GM21737 (cell line): ENCODE measurements around the gene PCDHGC5.

Experiments
- ATAC-seq: cut with Tn5 transposase; IDR thresholded peaks from one replicate; pipeline ENCODE4 v1.9.1; 2021; ENCODE audit warnings: mild to moderate bottlenecking, moderate library complexity; ENCODE audit not compliant: unreplicated experiment

Gene PCDHGC5

DNA sequence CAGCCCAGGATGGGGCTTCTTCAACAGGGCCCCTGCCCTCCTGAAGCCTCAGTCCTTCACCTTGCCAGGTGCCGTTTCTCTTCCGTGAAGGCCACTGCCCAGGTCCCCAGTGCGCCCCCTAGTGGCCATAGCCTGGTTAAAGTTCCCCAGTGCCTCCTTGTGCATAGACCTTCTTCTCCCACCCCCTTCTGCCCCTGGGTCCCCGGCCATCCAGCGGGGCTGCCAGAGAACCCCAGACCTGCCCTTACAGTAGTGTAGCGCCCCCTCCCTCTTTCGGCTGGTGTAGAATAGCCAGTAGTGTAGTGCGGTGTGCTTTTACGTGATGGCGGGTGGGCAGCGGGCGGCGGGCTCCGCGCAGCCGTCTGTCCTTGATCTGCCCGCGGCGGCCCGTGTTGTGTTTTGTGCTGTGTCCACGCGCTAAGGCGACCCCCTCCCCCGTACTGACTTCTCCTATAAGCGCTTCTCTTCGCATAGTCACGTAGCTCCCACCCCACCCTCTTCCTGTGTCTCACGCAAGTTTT lies 23.6 kb downstream of the PCDHGC5 start:
- no peak for ATAC-seq

DNA sequence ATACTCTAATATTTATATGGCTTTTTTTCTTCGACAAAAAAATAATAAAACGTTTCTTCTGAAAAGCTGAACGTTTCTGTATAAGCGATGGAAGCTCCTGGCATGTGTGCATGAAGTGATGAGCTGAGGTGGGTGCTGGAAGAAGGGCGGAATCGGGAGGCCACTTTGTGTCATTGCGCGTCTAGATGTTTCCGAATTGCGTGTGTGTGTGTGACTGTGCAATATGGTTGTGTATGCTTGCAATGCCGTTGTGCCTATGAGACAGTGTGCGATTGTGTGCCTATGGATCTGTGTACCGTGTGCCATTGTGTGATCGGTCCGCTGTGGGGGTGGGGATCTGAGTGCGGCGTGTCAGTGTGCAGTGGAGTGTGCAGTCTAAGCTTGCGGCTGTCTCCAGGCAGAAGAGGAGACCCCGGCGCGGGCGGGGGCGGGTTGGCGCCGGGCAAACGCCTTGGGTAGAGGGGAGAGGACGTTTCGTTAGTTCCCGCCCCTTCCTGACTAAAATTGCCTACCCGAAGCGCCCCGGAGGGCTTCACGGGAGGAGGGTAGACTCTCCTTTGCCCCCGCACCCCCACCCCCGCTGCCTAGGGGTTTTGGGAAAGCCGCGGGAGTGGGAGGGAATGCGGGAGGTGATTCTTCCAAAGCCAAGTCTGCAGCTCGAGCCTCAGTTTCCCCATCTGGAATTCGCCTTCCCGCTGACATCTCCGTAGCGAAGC lies 24.2 kb downstream of the PCDHGC5 start:
- ATAC-seq = no peak

DNA sequence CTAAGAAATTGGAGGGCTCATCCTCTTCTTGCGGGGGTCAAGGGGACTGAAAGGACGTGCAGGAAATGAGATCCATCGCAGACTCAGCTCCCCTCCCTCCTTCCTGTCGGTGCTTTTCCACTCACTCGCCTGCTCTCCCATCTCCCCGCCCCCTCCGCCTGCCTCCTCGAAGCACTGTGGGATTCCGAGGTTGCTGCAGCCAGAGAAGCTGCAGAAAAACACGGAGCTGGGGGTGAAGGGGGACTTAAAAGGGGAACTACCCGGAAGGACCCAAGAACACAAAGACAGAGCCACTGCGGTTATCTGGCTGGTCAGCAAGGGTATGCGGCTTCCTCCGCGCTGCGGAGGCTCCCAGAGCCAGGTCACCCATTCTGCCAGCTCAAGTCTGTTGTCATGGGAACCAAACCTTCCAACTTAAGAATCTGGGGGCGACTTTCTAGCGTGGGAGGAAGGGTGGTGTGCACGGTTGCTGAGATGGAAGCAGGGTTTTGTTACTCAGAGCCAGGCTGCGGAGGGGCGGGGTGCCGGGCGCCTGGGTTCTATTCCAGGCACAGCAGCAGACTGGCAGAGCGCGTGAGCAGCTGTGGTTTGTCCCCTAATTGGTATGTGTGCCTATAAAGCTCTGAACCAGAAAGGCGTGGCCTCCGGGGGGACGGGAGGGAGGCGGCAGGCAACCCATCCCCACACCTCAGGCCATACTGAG lies 24.9 kb downstream of the PCDHGC5 start:
- peak; percentile 32 for ATAC-seq

DNA sequence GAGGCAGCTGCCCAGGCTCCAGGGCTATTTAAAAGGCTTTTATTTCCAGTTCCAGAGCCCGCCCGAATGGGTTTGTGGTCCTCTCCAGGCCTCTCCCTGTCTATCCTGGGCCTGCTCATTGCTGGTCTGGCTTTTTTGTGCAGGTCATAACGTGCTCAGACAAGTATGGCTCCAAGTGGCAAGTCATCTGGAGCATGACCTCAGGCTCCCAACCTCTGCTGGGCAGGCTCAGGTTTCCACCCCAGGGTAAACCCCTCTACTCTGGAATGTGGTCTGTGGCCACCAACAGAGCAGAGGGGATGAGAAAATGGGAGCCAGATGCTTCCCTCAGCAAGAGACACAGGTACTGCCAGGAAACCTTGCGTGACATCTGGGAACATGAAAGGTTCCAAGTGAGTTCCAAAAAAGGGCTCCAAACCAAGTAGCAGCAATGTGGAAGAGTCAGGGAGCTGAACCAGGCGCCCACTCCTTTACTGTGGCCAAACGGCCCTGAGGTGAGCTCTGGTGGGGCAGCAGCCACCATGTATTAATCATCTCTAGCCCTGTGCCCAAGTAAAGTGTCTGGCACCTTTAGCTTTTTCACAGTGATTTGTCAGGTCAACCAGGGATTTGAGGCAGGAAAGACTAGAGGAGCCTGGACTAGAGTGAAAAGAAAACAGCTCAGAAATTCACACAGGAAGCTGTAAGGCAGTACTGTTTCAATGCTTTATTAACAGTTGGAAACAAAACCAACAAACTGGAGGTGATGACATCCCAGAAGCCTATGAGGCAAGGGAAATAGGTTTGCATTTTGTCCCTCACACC lies 25.7 kb downstream of the PCDHGC5 start:
- peak; percentile 5 for ATAC-seq

DNA sequence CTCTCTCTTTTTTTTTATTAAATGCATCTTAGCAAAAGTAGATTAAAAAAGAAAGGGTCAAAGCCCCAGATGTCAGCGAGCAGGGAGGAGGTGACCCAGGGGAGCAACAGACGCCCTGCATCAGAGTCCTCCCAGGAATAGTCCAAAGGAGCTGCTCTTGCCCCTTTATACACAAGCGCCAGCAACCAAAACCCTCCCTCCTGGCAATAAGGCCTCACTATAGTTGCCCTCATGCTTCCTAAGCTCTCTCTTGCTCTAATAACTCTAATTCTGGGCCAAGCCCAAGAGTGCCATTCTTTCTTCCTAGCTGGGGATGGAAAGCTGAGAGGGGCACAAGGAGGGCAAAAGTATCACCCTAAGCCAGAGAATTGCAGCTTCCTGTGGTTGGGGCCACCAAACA lies 26.3 kb downstream of the PCDHGC5 start:
- ATAC-seq = no peak

DNA sequence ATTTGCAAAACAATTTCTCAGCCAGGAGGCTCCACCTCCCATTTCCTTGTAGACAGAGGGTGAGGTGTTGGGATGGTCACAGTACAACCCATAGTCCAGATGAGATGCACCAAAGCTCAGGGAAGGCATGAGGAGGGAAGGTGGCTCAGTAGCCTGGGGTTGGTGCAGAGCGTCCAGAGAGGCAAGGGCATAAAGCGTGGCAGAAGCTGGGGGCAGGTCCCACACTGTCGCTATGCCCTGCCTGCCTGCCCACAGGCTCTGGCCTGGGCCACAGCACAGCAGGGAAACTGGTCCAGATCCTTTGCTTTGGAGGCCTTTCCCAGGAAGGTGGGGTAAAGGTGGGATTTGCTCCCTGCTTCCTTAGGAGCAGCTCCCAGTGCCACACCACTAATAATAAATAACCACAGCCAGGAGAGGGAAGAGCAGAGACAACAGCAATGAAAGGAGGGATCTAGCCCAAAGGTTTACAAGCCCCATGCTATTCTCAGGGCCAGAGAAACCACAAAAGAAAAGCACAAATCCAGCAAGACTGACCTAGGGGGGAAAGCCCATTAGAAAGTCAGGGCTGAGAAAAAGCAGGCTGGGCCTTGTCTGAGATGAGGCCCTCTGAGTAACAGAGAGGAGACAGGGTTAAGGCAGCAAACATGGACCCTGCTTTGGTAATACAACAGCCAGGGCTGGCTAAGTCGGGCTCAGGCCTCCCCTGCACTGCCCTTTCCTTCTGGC lies 27.2 kb downstream of the PCDHGC5 start:
- ATAC-seq = no peak

DNA sequence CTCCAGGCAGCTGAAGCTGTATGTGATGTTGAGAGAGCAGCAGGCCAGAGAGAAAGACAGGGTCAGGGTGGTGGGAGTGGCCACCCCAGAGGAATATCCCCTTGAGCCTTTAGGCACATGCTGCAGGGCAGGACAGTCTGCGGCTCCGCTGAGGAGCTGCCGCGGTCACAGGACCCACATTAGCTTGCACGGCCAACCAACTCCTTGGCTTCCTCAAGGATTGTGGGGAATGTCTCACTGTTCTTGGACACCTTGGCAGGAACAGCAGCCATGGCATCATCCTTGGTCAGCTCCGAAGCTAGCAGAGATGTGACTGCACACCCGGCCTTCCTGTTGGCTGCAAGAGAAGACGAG lies 27.8 kb downstream of the PCDHGC5 start:
- no peak for ATAC-seq

DNA sequence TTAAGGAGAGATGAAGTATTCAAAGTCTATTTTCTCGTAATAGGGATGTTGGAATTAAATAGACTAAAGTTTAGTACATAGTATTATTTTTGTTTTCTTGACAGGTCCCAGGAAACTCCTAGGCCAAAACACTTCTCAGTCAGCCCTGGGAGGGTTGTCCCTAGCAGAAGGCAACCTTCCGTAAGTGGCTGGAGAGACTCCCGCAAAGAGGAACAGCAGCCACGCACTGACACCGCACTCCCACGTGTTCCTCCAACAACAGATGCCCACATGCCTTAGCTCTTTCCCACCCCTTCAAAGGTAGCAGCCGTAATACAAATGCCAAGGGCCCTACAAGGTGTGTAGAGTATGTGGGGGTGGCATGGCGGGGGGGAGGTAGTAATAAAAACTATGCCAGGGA lies 28.4 kb downstream of the PCDHGC5 start:
- ATAC-seq = no peak

DNA sequence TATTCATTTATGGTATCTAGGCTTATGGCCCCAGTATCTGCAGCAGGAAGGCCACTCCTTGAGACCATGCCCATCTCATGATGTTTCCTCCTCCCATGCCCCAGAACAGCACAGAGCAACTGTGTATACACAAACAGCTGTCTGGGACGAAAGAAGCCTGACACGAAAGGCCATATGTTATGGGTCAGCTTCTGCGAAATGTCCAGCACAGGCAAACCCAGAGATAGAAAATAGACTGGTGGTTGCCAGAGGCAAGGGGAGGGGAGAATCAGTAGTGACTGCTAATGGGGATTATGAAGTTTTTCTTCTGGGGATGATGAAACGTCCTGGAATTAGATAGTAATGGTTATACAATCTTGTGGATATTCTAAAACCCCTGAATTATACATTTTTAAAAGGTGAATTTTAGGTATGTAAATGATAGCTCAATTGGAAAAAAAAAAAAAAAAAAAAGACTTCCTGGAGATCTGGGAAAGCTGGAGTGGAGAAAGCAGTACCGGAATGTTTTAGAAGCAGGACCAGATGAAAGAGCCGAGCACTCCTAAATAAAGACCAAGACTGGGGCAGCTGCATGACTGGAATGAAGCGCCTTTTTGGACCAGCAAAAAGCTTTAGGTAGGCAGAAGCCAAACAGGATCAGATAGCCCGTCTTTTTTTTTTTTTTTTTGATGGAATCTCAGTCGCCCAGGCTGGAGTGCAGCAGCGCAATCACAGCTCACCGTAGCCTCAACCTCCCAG lies 29.2 kb downstream of the PCDHGC5 start:
- ATAC-seq = no peak

DNA sequence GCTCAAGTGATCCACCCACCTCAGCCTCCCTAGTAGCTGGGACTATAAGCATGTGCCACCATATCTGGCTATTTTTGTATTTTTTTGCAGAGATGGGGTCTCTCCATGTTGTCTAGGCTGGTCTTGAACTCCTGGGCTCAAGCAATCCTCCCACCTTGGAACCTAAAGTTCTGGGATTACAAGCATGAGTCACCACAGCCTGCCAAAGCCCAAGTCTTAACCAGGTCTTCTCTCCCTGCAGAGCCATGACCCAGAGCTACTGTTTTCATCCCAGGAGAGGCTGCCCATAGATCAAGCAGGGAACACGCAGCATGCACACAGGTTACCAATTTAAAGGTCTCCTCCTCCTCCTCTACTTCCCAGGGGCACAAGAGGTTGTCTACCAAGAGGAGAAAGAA lies 29.7 kb downstream of the PCDHGC5 start:
- no peak for ATAC-seq

DNA sequence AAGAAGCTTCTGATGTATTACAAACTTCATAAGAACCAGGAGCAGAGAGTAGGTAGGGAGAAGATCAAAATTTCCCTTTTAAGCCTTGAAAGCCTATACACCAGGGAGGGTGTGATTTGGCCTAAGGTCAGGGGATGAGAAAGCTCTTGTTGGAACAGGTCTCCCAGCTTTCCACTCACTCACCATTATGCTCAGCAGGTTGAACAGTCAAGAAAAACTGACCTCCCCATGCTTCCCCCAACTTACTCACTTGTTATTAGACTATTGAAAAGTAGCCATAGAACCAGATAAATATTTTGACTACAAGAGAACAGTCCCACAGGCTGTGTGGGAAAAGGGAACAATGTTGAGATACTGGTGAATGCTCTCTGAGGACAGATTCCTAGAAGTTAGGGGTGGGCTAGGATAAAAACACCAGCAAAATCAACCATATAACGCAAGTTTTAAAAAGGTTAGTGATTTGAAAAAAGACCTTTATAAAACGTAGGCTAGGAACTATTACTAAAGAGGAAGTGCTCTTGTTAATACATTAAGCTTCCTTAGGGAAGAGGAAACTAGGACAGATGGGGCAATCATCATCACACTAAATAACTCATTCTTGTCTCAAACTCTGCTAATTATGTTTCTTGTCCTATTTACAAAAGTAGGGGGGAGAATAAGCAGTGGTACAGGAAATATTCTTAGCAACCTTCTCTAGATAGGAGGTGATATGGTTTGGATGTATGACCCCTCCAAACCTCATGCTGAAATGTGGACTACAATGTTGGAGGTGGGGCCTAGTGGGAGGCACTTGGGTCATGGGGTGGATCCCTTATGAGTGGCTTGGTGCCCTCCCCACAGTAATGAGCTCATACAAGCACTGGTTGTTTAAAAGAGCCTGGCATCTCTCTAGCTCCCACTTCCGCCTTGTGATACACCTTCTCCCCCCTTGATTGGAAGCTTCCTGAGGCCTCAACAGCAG lies 31.0 kb downstream of the PCDHGC5 start:
- ATAC-seq = no peak

DNA sequence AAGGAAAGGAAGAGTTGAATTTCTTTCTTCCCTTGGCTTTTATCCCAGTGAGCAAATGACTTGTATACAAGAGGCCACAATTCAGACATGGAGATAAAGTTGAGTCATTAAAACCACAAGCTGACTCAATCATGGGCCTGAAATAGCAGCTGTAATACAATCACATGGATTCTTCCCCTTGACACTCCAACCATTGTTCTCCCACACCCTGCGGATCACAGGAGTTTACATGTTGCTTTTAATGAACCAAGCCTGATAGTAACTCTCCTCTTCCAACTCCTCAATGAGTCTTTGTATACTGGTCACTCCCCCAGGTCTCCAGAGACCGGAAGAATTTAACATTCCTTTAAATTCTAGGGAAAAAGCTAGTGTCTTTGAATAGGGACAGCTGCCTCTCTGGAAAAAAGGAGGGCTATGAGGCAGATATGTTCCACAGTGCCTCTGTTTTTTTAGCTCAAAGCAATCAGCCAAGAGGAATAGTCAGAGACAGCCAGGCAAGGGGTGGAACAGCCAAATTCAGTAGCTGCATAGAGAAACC lies 32.4 kb downstream of the PCDHGC5 start:
- no peak for ATAC-seq

DNA sequence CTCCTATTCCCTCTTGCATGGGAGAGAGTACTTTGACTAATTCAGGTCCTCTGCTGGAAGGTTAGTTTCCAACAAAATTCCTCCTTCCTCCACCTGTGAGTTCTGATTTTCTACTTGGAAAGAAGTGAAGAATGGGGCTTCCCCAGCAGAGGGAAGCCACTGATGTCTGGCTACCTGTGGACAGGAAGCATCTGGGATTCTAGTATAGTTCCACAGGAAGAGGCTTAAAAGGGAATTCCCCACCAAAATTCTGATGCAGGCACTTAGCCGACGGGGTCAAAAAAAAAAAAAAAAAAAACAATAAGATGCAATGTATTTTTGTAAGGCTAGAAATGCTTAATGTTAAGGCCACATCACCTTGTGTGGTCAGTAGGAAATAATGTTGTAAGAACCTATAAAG lies 33.4 kb downstream of the PCDHGC5 start:
- no peak for ATAC-seq

DNA sequence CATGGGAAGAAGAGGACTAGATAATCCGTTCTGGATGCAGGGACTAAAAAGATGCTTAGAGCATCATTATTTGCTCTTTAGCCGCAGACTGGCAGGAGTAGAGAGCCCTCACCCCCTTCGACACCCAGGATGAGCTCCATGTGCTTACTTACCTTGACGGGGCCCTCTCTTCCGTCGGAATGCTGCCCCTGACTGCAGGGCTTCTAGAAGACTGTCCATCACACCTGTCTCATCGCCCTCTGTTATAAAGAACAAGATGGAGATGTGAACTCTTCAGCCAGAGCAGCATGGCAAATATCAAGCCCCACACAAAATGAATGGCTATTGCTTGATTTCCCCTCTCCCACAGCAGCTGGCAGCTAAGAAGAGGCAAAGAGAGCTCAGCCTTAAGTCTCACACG lies 35.1 kb downstream of the PCDHGC5 start:
- ATAC-seq = no peak

DNA sequence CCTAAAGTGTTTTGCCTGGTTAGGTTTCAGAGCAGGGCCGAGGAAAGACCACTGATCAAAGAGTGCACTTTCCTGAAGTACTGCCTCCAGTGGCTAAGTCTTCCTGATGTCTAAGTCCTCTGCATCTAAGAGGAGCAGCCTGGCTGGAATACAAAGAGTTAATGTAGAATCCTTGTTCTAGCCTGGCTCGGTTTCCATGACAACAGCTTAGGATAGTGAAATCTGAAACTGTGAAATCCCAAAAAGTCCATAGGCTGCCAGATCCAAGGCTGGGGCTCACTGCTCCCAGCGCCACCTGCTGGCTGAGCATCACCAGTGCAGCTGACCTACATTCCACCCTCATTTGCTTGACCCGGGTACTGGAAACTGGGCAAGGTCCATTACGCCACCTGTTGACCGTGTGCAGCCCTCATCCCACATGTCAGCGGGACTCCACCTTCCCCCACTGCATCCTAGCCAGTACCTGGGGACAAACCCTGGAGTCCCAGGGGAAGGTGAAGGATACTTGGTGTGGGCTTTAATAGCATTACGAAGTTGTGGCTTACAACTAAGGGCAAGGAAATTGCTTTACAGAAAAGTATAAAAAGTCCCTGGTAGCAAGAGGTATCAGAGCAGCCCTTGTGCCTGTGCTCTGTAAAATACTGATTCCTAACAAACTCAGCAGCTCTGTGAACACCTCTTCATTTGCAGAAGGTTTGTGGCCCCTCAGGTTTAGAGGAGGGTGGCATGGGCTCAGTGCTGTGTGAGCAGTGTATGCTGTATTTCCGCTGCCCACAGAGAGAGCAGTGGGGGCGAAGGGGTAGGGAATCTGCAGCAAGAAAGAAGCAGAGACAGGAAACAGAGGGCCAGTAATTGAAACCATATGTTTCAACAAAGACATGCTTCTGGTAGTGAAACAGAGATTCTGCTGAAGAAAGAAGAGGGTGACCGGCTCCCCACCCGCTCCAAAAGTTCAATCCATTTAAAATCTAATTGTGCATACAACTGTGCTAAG lies 36.0 kb downstream of the PCDHGC5 start:
- ATAC-seq = peak; percentile 74

DNA sequence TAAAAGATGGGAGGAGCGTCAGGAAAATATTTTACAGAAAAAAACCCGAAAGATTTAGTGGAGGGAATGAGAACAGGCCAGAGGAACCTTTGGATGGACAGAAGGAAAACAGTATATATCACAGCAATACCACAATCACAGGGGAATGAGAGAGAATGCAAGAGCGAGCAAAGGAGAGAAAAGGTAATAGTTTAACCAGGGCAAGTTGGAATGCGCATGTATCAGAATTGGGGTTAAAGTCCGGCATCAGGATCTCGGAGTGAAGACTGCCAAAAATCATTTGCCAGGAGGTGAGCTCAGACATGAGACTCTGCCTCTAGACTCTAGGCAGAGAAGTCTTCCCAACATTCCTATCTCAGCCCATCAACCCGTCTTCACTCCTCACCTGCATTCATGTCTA lies 36.8 kb downstream of the PCDHGC5 start:
- ATAC-seq = no peak

DNA sequence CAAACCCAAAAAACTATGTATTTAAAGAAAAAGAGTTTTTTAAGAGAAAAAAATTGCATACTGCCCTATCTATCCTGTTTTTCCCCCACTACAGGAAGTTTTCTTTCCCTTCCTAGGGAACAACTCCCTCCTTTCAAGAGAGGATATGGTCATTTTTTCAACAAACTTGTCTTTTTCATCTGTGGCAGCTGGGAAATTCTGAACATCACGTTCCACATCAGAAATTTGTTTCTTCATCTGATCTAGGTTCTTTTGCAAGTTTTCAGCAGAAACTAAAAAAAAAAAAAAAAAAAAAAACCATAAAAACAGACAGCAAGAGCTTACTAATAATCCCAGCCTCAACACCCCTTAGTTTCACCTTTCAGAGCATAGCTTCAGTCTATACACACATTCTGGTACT lies 38.5 kb downstream of the PCDHGC5 start:
- no peak for ATAC-seq
